HG03520 (cell line): Measurements from ENCODE around the gene CASP2.
"Not testable (repeated sequence)": the region's sequence is repeated elsewhere in the genome, so short reads cannot be mapped to it uniquely, and the experiment has no call there.

ENCODE experiments used
- ATAC-seq: cut with Tn5 transposase; IDR thresholded peaks from one replicate; pipeline ENCODE4 v1.9.1; 2021; ENCODE audit warnings: mild to moderate bottlenecking, moderate library complexity; ENCODE audit not compliant: unreplicated experiment

Gene CASP2

DNA sequence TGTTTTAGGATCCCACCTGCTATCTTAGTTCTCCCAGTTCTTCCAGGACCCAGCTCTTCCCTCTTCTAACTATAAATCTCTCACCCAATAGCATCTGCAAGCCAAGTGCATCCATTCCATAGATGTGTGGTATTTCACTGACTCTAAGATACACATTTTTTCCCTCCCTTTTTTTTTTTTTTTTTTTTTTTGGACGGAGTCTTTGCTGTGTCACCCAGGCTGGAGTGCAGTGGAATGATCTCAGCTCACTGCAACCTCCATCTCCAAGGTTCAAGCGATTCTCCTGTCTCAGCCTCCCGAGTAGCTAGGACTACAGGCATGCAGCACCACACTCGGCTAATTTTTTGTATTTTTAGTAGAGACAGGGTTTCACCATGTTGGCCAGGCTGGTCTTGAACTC is 1.7 kb downstream of the CASP2 start:
- not testable (repeated sequence) for ATAC-seq

DNA sequence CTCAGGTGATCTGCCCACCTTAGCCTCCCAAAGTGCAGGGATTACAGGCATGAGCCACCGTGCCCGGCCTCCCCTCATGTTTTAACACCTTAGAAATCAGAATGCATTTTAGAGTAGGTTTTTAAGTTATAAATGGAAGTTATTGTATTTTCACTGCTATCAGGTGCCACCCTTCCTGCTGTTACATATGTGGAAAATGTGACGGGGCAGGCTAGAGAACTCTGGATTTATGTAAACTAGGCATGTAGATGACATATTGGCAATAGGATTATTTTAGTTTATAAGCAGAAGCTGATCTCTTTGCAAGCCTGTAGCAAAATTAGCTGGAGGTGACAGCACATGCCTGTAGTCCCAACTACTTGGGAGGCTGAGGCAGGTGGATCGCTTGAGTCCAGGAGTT is 2.1 kb downstream of the CASP2 start:
- no peak for ATAC-seq

DNA sequence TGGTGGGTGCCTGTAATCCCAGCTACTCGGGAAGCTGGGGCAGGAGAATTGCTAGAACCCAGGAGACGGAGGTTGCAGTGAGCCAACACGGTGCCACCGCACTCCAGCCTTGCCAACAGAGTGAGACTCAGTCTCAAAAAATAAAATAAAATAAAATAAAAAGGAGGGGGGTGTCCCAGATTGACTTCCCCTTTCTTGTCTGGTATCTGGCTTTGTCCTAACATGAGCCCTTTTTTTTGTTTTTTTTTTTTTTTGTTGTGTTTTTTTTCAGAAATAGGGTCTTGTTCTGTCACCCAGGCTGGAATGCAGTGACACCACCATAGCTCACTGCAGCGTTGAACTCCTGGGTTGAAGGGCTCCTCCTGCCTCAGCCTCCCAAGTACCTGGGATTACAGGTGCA is 4.7 kb downstream of the CASP2 start:
- no peak for ATAC-seq

DNA sequence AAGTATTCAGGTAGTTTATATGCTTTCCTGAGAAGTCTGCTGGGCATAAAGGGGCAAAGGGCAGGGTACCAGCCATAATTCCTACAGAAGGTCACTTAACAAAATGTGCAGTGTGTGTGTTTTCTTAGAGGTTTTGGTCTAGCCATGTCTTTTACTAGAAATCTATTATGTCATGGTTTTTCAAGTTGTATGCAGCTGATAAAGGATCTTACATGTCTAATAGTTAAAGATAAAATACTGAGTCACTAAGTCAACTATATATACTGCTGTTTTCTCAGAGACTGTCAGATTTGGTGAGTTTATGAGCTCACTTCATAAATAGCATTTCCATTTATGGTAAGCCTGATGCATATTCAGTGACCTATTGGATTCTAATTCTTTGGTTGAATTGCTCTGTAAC is 7.7 kb downstream of the CASP2 start:
- ATAC-seq, result no peak

DNA sequence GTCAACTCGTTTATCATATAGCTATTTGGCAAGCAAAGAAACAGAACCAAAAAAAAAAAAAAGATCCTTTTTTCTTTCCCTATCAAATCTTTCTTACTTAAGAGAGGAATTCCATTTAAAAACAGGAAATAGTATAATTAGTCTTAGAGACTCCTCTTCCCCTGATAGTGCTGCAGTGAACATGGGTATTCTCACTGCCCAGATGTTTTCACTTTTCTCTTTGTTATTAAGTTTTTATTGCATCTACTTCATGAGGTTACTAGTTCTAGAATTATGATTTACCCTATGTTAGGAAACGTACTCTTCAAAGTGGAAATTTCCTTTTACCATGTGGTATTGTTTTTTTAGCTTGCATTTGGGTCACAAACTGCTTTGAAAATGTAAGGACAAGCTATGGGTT is 8.5 kb downstream of the CASP2 start:
- no peak for ATAC-seq

DNA sequence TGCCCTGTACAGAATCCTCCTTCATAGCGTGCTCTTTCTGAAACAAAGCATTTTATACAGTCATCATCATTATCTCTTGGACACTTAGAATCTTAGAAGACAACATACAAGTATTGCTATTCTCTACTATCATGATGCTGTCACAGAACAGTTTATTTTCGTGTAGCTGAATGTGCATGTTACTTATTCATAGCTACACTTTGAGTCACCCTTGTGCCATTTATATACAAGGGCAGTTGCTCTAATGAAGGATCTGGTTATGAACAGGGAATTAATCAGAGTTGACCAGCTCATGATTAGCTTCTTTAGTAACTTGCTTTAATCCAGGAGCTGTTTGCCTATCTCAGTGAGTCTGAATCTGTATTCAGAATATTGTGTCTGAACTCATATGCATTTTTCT is 11.2 kb downstream of the CASP2 start:
- ATAC-seq, result no peak

DNA sequence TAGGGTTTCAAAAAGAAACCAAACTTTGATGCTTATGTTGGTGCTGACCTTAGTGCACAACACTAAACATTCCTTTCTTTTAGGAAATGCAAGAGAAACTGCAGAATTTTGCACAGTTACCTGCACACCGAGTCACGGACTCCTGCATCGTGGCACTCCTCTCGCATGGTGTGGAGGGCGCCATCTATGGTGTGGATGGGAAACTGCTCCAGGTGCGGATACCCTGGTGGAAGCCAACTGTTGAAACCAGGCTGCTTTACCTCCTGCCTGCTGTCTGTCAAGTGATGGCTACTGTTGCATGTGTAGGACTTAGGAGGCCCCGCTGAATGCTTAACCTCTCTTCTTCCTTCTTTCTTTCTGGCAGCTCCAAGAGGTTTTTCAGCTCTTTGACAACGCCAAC is 11.7 kb downstream of the CASP2 start:
- ATAC-seq, result no peak

DNA sequence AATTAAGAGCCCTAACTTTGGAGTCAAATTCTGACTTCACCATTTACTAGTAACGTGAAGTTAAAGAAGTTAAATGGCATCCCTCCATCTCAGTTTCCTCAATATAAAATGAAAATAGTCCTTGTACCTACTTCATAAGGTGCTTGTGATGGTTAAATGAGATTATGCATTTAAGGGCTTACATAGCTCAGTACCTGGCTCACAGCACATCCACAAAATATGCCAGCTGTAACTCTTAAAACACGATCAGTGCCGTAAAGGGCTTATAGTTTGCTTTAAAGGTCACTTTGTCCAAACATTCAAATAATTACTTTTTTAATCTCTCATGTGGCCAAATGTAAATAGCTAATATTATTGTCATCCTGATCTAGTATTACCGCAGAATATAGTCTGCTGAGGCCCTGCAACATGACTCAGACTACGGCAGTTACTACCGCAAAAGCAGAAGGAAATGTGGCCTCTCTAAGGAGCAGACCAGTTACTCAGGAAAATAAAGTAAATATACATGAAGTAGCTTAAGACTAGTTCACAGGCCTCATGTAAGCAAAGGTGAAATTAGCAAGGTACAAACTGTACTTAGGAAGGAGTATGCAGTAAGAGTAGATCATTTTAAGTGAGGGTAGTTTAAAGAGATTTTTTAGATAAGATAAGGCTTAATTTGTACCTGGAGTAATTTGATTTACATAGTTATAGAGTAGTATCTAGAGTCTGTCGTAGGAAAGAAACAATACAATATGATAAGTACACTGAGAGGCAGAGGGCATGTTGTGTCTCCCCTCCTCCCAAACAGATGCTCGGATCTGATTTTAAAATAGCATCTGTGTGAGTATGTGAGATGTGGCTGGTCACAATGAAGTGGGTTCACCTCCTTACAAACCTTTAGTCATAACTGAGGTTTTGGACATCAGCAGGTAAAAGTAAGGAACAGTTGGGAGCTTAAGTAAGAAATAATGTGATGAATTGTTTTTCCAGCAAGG is 13.1 kb downstream of the CASP2 start:
- no peak for ATAC-seq

DNA sequence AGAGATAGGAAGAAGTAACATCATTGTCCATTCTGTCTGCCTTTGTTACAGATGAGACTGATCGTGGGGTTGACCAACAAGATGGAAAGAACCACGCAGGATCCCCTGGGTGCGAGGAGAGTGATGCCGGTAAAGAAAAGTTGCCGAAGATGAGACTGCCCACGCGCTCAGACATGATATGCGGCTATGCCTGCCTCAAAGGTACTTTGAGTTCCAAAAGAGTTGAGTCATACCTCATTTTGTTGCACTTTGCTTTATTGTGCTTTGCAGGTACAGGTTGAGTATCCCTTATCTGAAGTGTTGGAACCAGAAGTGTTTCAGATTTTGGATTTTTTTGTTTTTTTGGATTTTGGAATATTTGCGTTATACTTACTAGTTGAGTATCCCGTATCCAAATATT is 15.6 kb downstream of the CASP2 start:
- ATAC-seq, result no peak

DNA sequence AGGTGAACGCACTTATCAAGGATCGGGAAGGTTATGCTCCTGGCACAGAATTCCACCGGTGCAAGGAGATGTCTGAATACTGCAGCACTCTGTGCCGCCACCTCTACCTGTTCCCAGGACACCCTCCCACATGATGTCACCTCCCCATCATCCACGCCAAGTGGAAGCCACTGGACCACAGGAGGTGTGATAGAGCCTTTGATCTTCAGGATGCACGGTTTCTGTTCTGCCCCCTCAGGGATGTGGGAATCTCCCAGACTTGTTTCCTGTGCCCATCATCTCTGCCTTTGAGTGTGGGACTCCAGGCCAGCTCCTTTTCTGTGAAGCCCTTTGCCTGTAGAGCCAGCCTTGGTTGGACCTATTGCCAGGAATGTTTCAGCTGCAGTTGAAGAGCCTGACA is 16.8 kb downstream of the CASP2 start:
- no peak for ATAC-seq

DNA sequence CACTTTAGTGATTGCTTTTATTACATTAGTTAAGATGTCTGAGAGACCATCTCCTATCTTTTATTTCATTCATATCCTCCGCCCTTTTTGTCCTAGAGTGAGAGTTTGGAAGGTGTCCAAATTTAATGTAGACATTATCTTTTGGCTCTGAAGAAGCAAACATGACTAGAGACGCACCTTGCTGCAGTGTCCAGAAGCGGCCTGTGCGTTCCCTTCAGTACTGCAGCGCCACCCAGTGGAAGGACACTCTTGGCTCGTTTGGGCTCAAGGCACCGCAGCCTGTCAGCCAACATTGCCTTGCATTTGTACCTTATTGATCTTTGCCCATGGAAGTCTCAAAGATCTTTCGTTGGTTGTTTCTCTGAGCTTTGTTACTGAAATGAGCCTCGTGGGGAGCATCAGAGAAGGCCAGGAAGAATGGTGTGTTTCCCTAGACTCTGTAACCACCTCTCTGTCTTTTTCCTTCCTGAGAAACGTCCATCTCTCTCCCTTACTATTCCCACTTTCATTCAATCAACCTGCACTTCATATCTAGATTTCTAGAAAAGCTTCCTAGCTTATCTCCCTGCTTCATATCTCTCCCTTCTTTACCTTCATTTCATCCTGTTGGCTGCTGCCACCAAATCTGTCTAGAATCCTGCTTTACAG is 17.4 kb downstream of the CASP2 start:
- ATAC-seq, result no peak

DNA sequence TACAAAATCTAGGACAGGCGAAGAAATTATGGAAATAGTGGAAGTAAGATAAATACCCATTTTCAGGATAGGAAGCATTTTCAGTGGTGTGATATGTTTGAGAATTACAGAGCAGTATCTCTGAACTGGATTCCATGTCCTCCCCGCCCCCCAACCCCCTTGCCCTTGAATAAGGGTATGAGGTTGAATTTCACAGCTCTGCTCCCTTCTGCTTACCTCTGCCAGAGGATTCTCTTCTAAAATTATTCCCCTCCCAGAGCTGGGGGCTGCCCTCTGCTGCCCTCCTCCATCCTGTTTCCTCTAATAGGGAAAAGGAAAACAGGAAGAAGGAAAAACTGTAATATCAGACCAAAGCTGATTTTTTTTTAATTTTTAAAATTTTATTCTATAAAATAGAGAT is 20.5 kb downstream of the CASP2 start:
- no peak for ATAC-seq

DNA sequence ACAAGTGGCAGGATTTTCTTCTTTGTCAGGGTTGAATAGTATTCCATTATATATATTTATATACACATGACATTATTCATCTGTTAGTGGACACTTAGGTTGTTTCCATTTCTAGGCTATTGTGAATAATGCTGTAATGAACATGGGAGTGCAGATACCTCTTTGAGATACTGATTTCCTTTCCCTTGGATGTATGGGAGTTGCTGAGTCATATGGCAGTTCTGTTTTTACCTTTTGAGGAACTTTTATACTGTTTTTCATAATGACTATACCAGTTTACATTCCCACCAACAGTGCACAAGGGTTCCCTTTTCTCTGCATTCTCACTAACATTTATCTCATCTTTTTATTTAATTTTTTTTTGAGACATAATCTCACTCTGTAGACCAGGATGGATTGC is 26.0 kb downstream of the CASP2 start:
- ATAC-seq, result no peak

DNA sequence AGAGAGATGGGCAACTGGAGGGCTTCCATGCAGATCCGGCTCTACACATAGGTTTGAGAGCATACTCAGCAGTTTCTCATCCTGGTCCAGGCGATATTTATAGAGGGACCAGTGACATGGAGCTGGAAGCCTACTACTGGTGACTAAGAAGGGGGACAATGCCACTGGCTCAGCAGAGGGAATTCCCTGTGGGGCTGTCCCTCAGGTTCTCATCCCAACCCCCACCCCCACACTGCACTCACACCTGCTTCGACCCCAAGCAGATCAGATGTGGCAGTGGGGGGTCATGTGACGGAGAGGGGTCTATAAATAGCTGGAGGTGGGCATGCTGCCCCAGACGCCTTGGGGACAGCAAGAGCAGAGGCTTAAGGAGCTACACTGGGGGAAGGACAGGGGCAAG is 27.6 kb downstream of the CASP2 start, which contains the start of gene CLCN1:
Gene CLCN1, plus strand, starts transcription at position 336 of the 400 bp plus-strand sequence. CDS start 102 bp downstream, outside the sequence.
- no peak for ATAC-seq

DNA sequence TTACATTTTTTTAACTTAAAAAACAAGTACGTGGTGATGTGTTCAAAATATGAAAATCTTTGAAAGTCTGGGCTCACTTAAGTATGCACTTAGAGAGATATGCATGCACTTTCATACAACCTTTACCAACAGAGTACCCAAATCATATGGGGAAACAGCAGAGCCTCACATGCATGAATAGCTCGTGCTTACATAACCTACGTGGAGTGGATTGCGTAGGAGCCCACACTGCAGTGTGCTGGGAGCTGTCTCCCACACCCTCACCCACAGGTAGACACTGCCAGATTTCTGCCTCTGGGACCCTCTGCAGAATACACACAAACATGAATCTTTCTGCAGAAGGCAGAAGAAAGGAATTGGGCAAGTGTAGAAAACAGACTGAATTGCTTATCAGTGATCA is 28.3 kb downstream of the CASP2 start:
- no peak for ATAC-seq

DNA sequence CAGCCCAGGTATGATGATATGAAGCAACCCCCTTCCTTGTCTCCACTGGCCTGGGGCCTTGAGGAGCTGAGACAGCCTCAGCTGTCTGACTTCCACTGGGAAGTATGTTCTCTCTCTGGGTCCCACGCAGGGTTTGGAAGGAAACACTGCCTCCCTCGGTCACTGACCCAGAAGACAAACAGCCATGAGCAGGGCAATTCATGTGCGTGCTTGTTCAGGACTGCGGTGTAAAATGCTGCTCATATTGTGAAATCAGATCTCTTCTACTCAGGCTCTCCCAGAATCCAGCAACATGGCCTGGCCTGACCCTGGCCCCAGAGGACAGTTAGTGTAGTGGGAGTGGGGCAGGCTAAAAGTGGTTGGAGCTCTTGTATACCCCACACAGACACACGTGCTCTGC is 30.5 kb downstream of the CASP2 start:
- ATAC-seq, result no peak

DNA sequence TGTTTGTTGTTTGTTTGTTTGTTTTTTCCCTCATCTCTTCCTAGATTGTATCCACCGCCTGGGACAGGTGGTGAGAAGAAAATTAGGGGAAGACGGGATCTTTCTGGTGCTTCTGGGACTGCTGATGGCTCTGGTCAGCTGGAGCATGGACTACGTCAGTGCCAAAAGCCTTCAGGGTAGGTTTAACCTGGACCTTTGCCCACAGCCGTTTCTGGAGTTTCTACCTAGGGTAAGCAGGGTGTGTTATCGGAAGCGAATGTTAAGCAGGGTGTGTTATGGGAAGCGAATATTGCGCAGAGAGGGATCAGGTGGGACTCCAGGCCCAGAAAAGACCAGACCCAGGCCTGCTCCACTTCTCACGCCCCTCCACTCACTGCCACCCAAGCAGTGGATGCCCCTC is 32.5 kb downstream of the CASP2 start:
- no peak for ATAC-seq

DNA sequence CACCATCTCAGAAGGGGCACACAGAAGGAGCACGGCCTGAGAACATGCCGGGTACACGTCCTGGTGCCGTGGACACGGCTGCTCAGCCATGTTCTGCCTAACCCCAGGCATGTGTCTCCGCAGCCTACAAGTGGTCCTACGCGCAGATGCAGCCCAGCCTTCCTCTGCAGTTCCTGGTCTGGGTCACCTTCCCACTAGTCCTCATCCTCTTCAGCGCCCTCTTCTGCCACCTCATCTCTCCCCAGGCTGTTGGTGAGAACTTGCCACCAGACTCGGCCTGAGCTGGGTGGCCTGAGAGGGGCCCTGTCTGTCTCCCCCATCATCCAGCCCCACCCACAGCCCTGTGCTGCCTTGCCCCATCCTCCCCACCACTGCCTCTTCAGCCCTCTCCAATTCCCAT is 33.1 kb downstream of the CASP2 start:
- ATAC-seq, result no peak

DNA sequence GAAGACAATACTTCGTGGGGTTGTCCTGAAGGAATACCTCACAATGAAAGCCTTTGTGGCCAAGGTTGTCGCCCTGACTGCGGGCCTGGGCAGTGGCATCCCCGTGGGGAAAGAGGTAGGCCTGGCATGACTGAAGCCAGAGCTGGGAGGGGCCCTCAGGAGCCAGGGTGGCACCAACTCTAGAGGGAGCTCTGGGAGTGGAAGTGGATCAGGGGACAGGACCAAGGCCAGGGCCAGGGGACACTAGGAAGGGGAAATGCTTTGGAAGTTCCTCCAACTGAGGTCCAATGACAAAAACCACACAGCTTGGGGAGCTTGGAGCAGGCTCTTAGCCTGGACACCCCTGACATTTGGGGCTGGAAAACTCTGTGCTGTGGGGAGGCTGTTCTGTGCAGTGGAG is 33.6 kb downstream of the CASP2 start:
- no peak for ATAC-seq

DNA sequence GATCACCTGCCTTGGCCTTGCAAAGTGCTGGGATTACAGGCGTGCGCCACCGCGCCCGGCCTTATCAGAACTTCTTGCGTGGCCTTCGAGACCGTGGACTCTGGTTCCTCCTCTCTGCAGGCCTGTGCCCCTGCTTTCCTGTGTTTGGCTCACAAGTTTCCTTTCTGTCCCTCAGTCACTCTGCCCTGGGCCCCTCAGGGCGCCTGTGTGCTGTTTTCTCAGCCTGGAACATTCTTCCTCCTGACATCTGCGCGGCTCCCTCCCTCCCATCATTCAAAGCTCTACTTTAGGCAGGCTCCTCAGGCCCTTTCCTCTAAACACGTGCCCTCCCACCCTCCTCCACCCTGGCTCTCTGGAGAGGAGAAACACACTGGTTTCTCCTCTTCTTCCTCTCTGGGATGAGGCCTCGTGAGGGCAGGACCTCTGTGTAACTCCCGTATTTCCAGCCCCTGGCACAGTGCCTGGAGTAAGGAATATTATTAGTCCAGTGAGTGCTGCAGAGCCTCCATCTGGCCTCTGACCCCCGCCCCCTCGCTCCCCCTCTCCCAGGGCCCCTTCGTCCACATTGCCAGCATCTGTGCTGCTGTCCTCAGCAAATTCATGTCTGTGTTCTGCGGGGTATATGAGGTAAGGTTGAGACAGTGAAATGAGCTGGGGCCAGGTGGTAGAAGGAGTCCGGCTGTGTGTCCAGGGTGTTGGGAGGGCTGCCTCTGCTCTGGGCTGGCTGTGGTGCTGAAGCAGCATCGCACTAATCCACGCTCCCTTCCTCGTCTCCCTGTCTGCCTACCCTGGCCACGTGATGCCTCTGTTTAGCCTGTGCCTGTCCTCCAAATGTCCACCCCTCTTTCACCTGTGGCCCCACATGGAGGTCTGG is 34.8 kb downstream of the CASP2 start:
- no peak for ATAC-seq

DNA sequence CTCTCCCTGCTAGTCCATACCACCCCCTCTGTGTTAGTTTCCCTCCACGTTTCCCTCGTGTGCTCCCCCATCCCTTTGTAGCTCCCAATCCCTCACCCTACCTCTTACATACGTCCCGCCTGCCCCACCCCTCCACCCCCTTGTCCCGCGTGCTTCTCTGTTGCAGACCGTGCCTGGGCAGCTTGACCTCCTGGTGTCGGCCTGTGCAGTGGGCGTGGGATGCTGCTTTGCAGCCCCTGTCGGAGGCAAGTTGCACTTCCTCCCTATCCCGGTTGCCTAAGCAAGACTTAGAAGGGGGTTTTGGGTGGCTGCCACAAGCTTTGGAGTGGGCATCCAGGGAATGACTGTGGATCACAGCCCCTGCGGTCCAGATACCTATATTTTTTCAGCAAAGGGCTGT is 35.5 kb downstream of the CASP2 start:
- no peak for ATAC-seq
